Astrocyte (in vitro differentiated cells and primary cell): ENCODE measurements around the gene P4HA2. TPM values are rescaled to one million over a fixed set of nuclear protein-coding genes. Genes with fewer than 3 reads are reported as not detected.

Experiments used
- DNase-seq: peaks from one replicate; pipeline ENCODE4 v3.0.0-alpha.2; 2010; ENCODE audit warnings: low read depth
- FAIRE-seq: peaks from 2 replicates; lab custom pipeline; 2011; peaks lifted over from hg19 to GRCh38; lab: Jason Lieb, UNC
- H2AFZ ChIP-seq: 2 replicates; pipeline ENCODE4 v1.6.0; 2012; ENCODE audit warnings: low read depth, low read length, inconsistent platforms
- H3K27ac ChIP-seq: 2 replicates; pipeline ENCODE4 v1.5.1; 2011; ENCODE audit warnings: low read depth, low read length, inconsistent platforms
- H3K27me3 ChIP-seq: 2 replicates; pipeline ENCODE4 v1.6.0; 2011; ENCODE audit warnings: low read length, inconsistent platforms; ENCODE audit not compliant: insufficient read depth
- H3K36me3 ChIP-seq: 2 replicates; pipeline ENCODE4 v1.5.1; 2011; ENCODE audit warnings: low read length, inconsistent platforms; ENCODE audit not compliant: insufficient read depth
- H3K4me1 ChIP-seq: 2 replicates; pipeline ENCODE4 v1.5.1; 2011; ENCODE audit warnings: low read length, inconsistent platforms; ENCODE audit not compliant: insufficient read depth
- H3K4me2 ChIP-seq: 2 replicates; pipeline ENCODE4 v1.6.0; 2012; ENCODE audit warnings: low read length, inconsistent platforms
- H3K4me3 ChIP-seq: 2 replicates; pipeline ENCODE4 v1.5.1; 2011; ENCODE audit warnings: low read depth, mild to moderate bottlenecking, low read length, inconsistent platforms; ENCODE audit not compliant: insufficient read depth
- H3K79me2 ChIP-seq: 2 replicates; pipeline ENCODE4 v1.6.0; 2012; ENCODE audit warnings: mild to moderate bottlenecking, low read length, inconsistent platforms; ENCODE audit not compliant: insufficient read depth
- H3K9ac ChIP-seq: 2 replicates; pipeline ENCODE4 v1.6.0; 2012; ENCODE audit warnings: mild to moderate bottlenecking, low read length, inconsistent platforms
- H3K9me3 ChIP-seq: 2 replicates; pipeline ENCODE4 v1.5.1; 2012; ENCODE audit warnings: low read depth, mild to moderate bottlenecking, low read length, inconsistent platforms; ENCODE audit not compliant: insufficient read depth
- H4K20me1 ChIP-seq: 2 replicates; pipeline ENCODE4 v1.6.0; 2012; ENCODE audit warnings: low read length, inconsistent platforms; ENCODE audit not compliant: insufficient read depth
- H3K27ac Mint-ChIP-seq: one replicate; pipeline ENCODE4 v1.8.0; 2021; ENCODE audit warnings: mild to moderate bottlenecking, mixed read lengths; ENCODE audit not compliant: unreplicated experiment
- H3K27me3 Mint-ChIP-seq: one replicate; pipeline ENCODE4 v1.8.0; 2021; ENCODE audit warnings: low read depth, mixed read lengths; ENCODE audit not compliant: unreplicated experiment
- H3K36me3 Mint-ChIP-seq: one replicate; pipeline ENCODE4 v1.8.0; 2021; ENCODE audit warnings: low read depth, mixed read lengths; ENCODE audit not compliant: unreplicated experiment
- H3K4me1 Mint-ChIP-seq: one replicate; pipeline ENCODE4 v1.8.0; 2021; ENCODE audit warnings: low read depth, mixed read lengths; ENCODE audit not compliant: unreplicated experiment
- H3K4me3 Mint-ChIP-seq: one replicate; pipeline ENCODE4 v1.8.0; 2021; ENCODE audit warnings: mild to moderate bottlenecking, moderate library complexity, mixed read lengths; ENCODE audit not compliant: unreplicated experiment
- H3K9me3 Mint-ChIP-seq: one replicate; pipeline ENCODE4 v1.8.0; 2021; ENCODE audit warnings: mild to moderate bottlenecking, mixed read lengths; ENCODE audit not compliant: unreplicated experiment
- CTCF ChIP-seq: IDR thresholded peaks from 2 replicates; pipeline ENCODE4 v1.5.1; 2011; ENCODE audit warnings: low read depth, mild to moderate bottlenecking, inconsistent platforms, low read length, moderate library complexity; ENCODE audit not compliant: insufficient read depth
- EZH2 ChIP-seq: IDR thresholded peaks from 2 replicates; pipeline ENCODE4 v1.6.1; 2012; ENCODE audit warnings: mild to moderate bottlenecking, low read length, inconsistent platforms; ENCODE audit not compliant: insufficient read depth
- total RNA-seq: library from RNA; stranded (reverse); gene quantifications from 2 replicates; pipeline ENCODE4 v1.2.1, GENCODE V29; 2021

Gene P4HA2
- total RNA-seq, 1 donor from 2014 or later, result 214 TPM

GRCh38 chr5:132264546-132265335 lies 37.1 kb upstream of the P4HA2 start:
- no peak overlapping the region for H3K4me3 Mint-ChIP-seq
- H3K4me3 ChIP-seq, result no peak overlapping the region
- no peaks in the 10 kb centered on the region for H3K9me3 Mint-ChIP-seq
- peaks cover 36% of the 10 kb centered on the region for H3K36me3 ChIP-seq
- H3K4me1 ChIP-seq, result peaks cover 98% of the 10 kb centered on the region
- no peaks in the 10 kb centered on the region for H3K27me3 Mint-ChIP-seq
- no peaks in the 10 kb centered on the region for H3K27me3 ChIP-seq
- H3K9me3 ChIP-seq, result no peaks in the 10 kb centered on the region
- peak overlapping the region; percentile 97 for H3K4me2 ChIP-seq
- H3K4me1 Mint-ChIP-seq, result peaks cover 48% of the 10 kb centered on the region
- no peak overlapping the region for H2AFZ ChIP-seq
- H3K27ac Mint-ChIP-seq, result peak overlapping the region; percentile 77
- H3K79me2 ChIP-seq, result peaks cover 95% of the 10 kb centered on the region
- H3K9ac ChIP-seq, result peak overlapping the region; percentile 82
- FAIRE-seq, result no peak
- TF ChIP-seq CTCF (no peak), EZH2 (no peak)
- H3K27ac ChIP-seq, result peak overlapping the region; percentile 97
- peaks cover 91% of the 10 kb centered on the region for H4K20me1 ChIP-seq
- no peak for DNase-seq
- peaks cover 27% of the 10 kb centered on the region for H3K36me3 Mint-ChIP-seq

- Histone ChIP-seq H3K36me3 (peaks cover 34% of the 10 kb centered on the region), H3K27ac (peak overlapping the region; percentile 97), H3K4me2 (peak overlapping the region; percentile 97), H3K79me2 (peaks cover 96% of the 10 kb centered on the region), H3K9me3 (no peaks in the 10 kb centered on the region), H2AFZ (no peak overlapping the region), H3K4me3 (peak overlapping the region; percentile 8), H4K20me1 (peaks cover 85% of the 10 kb centered on the region), H3K27me3 (no peaks in the 10 kb centered on the region), H3K9ac (peak overlapping the region; percentile 82), H3K4me1 (peaks cover 98% of the 10 kb centered on the region)
- no peaks in the 10 kb centered on the region for H3K9me3 Mint-ChIP-seq
- H3K27me3 Mint-ChIP-seq, result no peaks in the 10 kb centered on the region
- peak overlapping the region; percentile 83 for H3K27ac Mint-ChIP-seq
- DNase-seq (peak; percentile 90), FAIRE-seq (peak; percentile 66)
- peaks cover 52% of the 10 kb centered on the region for H3K4me1 Mint-ChIP-seq
- TF ChIP-seq EZH2, result no peak
- TF ChIP-seq CTCF, result peak; percentile 12
- no peak overlapping the region for H3K4me3 Mint-ChIP-seq
- H3K36me3 Mint-ChIP-seq, result peaks cover 24% of the 10 kb centered on the region
These were observed 36.1 kb upstream of the P4HA2 start for GRCh38 chr5:132263548-132264261.
